ENCODE results near the gene FSTL4.

Gene FSTL4

GRCh38 chr5:133366438-133366837, 245.9 kb downstream of the FSTL4 start:
- no peak overlapping the region for H3K4me3 ChIP-seq (ENCODE audit: severe bottlenecking)
- no peak overlapping the region for H3K27ac ChIP-seq (ENCODE audit: poor library complexity, severe bottlenecking)
- ATAC-seq (ENCODE audit: low read depth), result no peak
- no peak for TF ChIP-seq CTCF (IDR thresholded peaks at IDR 0.05; ENCODE audit: poor library complexity, severe bottlenecking)
- no peaks in the 10 kb centered on the region for H3K27me3 ChIP-seq (ENCODE audit: insufficient read depth, poor library complexity, severe bottlenecking)
- no peaks in the 10 kb centered on the region for H3K9me3 ChIP-seq (ENCODE audit: severe bottlenecking)
- no peak for DNase-seq (ENCODE audit: low spot score)
- peaks cover 15% of the 10 kb centered on the region for H3K4me1 ChIP-seq (ENCODE audit: insufficient read depth, poor library complexity, severe bottlenecking)
- no peaks in the 10 kb centered on the region for H3K36me3 ChIP-seq (ENCODE audit: low read depth)

- Histone ChIP-seq H3K27ac (ENCODE audit: poor library complexity, severe bottlenecking) (no peak overlapping the region), H3K27me3 (ENCODE audit: insufficient read depth, poor library complexity, severe bottlenecking) (no peaks in the 10 kb centered on the region), H3K9me3 (ENCODE audit: severe bottlenecking) (no peaks in the 10 kb centered on the region), H3K4me3 (ENCODE audit: severe bottlenecking) (no peak overlapping the region), H3K4me1 (ENCODE audit: insufficient read depth, poor library complexity, severe bottlenecking) (peaks cover 8% of the 10 kb centered on the region), H3K36me3 (ENCODE audit: low read depth) (no peaks in the 10 kb centered on the region)
- DNase-seq (ENCODE audit: low spot score) (no peak), ATAC-seq (ENCODE audit: low read depth) (no peak)
- no peak for TF ChIP-seq CTCF (IDR thresholded peaks at IDR 0.05; ENCODE audit: poor library complexity, severe bottlenecking)
Observed at GRCh38 chr5:133365738-133366137, 246.6 kb downstream of the FSTL4 start.

- ATAC-seq (ENCODE audit: low read depth), result no peak
- Histone ChIP-seq H3K27me3 (ENCODE audit: insufficient read depth, poor library complexity, severe bottlenecking) (no peaks in the 10 kb centered on the region), H3K36me3 (ENCODE audit: low read depth) (no peaks in the 10 kb centered on the region), H3K27ac (ENCODE audit: poor library complexity, severe bottlenecking) (no peak overlapping the region), H3K4me3 (ENCODE audit: severe bottlenecking) (no peak overlapping the region), H3K9me3 (ENCODE audit: severe bottlenecking) (no peaks in the 10 kb centered on the region), H3K4me1 (ENCODE audit: insufficient read depth, poor library complexity, severe bottlenecking) (peaks cover 2% of the 10 kb centered on the region)
- TF ChIP-seq CTCF (IDR thresholded peaks at IDR 0.05; ENCODE audit: poor library complexity, severe bottlenecking), result peak; percentile 57
- DNase-seq (ENCODE audit: low spot score), result no peak
Observed at GRCh38 chr5:133364936-133365707, 247.2 kb downstream of the FSTL4 start.

- TF ChIP-seq CTCF (IDR thresholded peaks at IDR 0.05; ENCODE audit: poor library complexity, severe bottlenecking), result no peak
- Histone ChIP-seq H3K4me3 (ENCODE audit: severe bottlenecking) (no peak overlapping the region), H3K27me3 (ENCODE audit: insufficient read depth, poor library complexity, severe bottlenecking) (no peaks in the 10 kb centered on the region), H3K36me3 (ENCODE audit: low read depth) (no peaks in the 10 kb centered on the region), H3K4me1 (ENCODE audit: insufficient read depth, poor library complexity, severe bottlenecking) (no peaks in the 10 kb centered on the region), H3K9me3 (ENCODE audit: severe bottlenecking) (no peaks in the 10 kb centered on the region), H3K27ac (ENCODE audit: poor library complexity, severe bottlenecking) (no peak overlapping the region)
- DNase-seq (ENCODE audit: low spot score), result no peak
- ATAC-seq (ENCODE audit: low read depth), result no peak; the same call in 1 of the 3 replicates
Observed at GRCh38 chr5:133363807-133364587, 248.3 kb downstream of the FSTL4 start.

Data from RWPE2 (cell line).